Measurements from ENCODE around the gene MSH5. TPM values are rescaled to one million over a fixed set of nuclear protein-coding genes. Genes with fewer than 3 reads are reported as not detected.
A peak's percentile ranks its signal among the peaks of the same experiment; 100 is the strongest.

MSH5 gene
- total and polyA plus RNA-seq, 2 of the 13 experiments (the other 11 are each of a cell fraction or from before 2014, with no cell fraction given) = 10.2 to 38.7 TPM

DNA sequence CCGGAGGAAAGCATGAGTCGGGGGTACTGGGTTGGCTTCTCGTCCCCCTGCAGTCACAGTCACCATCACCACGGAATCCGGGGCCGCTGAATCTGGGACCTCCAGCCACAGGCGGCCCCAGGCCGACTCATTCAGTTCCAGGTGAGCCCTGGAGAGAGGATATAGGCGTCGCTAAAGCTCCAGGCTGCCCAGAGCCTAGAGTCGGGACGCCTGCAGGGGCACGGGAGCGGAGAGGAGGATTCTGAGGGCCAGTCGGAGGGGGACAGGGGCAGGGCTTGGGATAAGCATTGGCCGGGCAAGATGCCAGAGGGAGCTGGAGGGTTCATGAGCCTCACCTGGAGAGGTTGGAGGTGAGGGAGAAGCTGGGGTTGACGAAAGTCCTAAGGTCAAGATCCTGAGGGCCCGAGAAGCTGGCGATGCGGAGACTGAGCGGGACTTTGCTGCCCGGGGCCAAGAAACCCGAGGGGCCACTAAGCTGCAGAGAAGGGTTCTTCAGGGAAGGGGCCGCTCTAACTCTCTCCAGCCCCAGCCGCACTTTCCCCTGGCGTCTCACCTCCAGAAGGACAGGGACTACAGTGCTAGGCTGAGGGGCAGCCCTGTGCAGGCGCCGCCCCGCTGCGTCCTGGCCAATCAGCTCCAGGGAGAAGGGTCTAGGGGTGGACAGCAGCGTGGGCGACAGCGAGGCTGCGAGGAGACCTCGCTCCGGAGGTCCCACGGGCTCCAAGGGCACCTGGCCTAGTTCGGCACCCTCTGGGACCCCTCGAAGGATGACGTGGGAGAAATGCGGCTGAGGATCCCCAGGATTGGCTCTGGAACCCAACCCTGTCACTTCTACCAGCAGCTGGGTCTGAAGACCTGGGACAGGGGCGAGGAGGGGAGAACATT lies 26.3 kb downstream of the MSH5 start (continued):
- TF ChIP-seq, protein P1, sequence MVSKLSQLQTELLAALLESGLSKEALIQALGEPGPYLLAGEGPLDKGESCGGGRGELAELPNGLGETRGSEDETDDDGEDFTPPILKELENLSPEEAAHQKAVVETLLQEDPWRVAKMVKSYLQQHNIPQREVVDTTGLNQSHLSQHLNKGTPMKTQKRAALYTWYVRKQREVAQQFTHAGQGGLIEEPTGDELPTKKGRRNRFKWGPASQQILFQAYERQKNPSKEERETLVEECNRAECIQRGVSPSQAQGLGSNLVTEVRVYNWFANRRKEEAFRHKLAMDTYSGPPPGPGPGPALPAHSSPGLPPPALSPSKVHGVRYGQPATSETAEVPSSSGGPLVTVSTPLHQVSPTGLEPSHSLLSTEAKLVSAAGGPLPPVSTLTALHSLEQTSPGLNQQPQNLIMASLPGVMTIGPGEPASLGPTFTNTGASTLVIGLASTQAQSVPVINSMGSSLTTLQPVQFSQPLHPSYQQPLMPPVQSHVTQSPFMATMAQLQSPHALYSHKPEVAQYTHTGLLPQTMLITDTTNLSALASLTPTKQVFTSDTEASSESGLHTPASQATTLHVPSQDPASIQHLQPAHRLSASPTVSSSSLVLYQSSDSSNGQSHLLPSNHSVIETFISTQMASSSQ (IDR thresholded peaks at IDR 0.05; ENCODE audit: low read depth) = no peak
- TF ChIP-seq, protein P1 (CRISPR knock-in tag; IDR thresholded peaks at IDR 0.05; ENCODE audit: borderline replicate concordance) = peak; percentile 51; the same call in 1 of the 2 replicates
- TF ChIP-seq KAT8 (CRISPR knock-in tag; IDR thresholded peaks at IDR 0.05) (peak; percentile 56), JARID2 (CRISPR knock-in tag; IDR thresholded peaks at IDR 0.05; ENCODE audit: insufficient replicate concordance) (no peak), ZNF691 (CRISPR knock-in tag; IDR thresholded peaks at IDR 0.05; ENCODE audit: borderline replicate concordance, low read depth) (peak; percentile 49; the same call in 1 of the 2 replicates), FOSL2 (CRISPR knock-in tag; IDR thresholded peaks at IDR 0.05) (0 out of 2 replicates have a peak, but pooled peaks have one; percentile 16), CAMTA2 (CRISPR knock-in tag; IDR thresholded peaks at IDR 0.05; ENCODE audit: borderline replicate concordance) (peak; percentile 81; the same call in 1 of the 2 replicates), TMF1 (CRISPR knock-in tag; IDR thresholded peaks at IDR 0.05; ENCODE audit: low read depth) (no peak), ZBTB46 (CRISPR knock-in tag; IDR thresholded peaks at IDR 0.05; ENCODE audit: borderline replicate concordance) (no peak), ZNF607 (CRISPR knock-in tag; IDR thresholded peaks at IDR 0.05; ENCODE audit: borderline replicate concordance) (peak; percentile 64; the same call in 1 of the 2 replicates), PHF8 (CRISPR knock-in tag; IDR thresholded peaks at IDR 0.05) (peak; percentile 49), CBX2 (IDR thresholded peaks at IDR 0.05; ENCODE audit: low read depth, low read length) (no peak), CBX2 (CRISPR knock-in tag; IDR thresholded peaks at IDR 0.05; ENCODE audit: low read depth) (no peak), TSC22D2 (CRISPR knock-in tag; IDR thresholded peaks at IDR 0.05; ENCODE audit: borderline replicate concordance) (no peak), ZNF713 (CRISPR knock-in tag; IDR thresholded peaks at IDR 0.05) (peak; percentile 72; the same call in 1 of the 2 replicates), ZNF781 (CRISPR knock-in tag; IDR thresholded peaks at IDR 0.05; ENCODE audit: borderline replicate concordance, not compliant biosample characterization) (peak; percentile 66)
- TF ChIP-seq, protein P2, sequence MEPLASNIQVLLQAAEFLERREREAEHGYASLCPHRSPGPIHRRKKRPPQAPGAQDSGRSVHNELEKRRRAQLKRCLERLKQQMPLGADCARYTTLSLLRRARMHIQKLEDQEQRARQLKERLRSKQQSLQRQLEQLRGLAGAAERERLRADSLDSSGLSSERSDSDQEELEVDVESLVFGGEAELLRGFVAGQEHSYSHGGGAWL (CRISPR knock-in tag; IDR thresholded peaks at IDR 0.05) = peak; percentile 74; the same call in 1 of the 2 replicates

All from HepG2 (cell line).